ENCODE results near the gene PSMD1.

Gene PSMD1

DNA sequence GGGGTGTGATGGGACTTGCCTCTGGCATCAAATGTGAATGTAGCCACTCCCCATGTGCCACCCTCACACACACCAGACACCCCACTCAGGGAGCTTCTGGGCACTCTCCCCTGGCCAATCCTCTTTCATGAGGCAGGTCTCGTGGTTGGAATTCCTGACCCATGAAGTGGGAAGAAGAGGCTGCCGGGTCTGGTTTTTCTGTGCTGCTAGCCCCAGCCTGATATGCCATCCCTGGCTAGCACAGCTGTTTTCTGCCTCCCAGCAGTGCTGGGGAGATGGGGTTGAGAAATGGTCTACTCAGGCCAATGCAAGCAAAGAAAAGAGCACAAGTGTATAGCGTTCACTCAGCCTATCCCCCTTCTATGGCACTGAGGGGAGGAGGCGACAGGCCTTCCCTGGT lies 20.5 kb upstream of the PSMD1 start:
- DNase-seq: no peak

GRCh38 chr2:231036578-231037106 lies 20.0 kb upstream of the PSMD1 start:
- no peak for DNase-seq

DNA sequence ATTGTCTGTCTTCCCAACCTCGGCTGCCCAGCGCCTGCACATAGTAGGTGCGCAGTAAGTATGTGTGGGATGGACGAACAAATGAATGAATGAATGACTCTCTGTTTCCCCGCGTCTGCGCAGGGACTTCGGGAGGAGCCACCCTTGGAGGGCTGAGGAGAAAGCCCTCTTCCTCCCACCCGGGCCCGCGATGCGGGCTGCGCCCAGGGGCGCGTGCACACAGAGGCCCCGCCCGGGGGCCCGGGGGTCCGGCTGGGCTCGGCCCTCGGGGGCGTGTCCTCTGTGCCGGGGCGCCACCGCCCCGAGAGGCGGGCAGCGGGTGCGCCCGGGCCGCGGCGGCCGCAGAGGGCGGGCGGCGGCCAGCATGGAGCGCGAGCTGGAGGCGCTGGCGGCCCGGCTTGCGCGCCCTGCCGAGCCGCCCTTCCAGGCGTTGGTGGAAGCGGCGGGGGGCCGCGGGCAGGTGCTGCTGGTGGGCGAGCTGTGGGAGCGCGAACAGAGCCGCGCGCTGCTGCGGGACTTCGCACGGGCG lies 19.4 kb upstream of the PSMD1 start, which contains the start of gene C2orf72:
C2orf72 (plus strand) TSS at position 322 of the 529 bp plus-strand sequence; CDS start at position 365, 43 bp downstream.
- no peak for DNase-seq

DNA sequence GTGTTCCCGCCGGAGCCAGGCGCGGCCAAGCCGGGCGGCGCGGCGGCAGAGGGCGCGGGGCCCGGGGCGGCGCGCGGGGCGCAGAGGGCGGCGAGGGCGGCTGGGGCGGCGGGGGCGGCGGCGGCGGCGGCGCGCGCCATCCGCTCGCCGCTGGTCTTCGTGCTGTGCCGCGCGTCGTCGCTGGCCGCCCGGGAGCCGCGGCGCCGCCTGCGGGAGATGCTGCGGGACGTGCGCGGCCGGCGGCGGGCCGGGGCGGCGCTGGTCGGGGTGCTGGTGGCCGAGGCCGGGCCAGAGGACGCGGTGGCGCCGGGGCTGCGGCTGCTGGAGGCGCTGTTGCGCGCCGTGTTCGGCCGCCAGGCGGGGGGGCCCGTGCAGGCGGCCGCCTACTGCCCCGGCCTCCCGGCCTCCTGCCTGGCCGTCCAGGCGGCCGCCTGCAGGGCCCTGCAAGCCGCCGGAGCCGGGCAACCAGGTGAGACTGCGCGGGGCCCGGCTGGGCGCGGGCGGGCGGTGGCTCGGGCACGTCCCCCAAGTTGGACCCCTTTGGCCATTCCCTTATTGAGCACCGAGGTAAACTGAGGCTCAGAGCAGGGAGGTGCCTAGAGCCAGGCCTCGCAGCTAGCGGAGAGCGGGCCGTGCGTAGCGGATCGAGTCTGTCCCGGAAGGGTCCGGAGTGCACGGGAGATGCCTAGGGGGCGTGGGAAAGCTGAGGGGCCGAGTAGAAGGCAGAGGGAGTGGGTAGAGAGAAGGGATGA lies 18.8 kb upstream of the PSMD1 start:
- no peak for DNase-seq

DNA sequence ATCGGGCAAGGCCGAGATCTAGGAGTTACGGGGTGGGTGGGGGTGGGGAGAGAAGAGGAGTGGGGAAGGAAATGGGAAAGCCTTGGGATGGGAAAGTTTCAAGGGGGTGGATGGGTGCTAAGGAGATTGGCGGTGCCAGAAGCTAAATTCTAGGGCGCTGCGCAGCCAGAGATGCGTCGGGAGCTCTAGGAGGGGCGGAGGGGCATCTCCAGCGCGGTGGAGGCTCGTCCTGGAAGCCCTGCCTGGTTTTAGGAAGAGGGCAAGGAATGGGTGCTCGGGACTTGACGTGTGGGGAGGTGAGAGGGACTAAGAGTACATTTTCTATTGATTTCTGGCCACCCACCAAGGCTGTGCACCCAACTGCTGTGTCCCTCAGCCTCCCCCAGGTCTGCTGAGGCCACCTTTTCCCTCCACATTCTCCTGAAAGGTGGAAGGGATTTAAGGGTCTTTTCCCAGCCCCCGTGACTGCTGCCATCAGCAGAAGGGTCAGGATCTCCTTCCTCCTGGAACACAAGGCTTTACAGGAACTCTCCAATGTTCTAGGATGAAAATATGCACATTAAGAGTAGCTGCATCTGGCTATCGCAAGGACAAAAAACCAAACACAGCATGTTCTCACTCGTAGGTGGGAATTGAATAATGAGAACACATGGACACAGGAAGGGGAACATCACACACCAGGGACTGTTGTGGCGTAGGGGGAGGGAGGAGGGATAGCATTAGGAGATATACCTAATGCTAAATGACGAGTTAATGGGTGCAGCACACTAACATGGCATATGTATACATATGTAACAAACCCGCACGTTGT lies 18.0 kb upstream of the PSMD1 start:
- no peak for DNase-seq

DNA sequence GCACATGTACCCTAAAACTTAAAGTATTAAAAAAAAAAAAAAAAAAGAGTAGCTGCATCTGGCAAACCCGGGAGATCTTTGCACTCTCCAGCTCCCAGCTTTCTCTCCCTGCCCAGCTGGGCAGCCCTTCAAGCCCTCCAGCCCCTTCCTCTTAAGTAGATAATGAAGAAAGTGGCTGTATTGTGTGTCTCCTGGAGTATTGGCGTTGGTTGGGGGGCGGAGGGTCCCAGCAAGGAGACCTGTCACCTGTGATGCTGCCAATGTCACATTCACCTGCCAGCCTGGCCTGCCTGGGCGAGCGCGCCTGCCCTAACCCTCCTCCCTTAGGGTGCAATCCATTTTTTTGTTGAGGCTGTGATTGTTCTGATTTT lies 17.4 kb upstream of the PSMD1 start:
- DNase-seq: no peak

DNA sequence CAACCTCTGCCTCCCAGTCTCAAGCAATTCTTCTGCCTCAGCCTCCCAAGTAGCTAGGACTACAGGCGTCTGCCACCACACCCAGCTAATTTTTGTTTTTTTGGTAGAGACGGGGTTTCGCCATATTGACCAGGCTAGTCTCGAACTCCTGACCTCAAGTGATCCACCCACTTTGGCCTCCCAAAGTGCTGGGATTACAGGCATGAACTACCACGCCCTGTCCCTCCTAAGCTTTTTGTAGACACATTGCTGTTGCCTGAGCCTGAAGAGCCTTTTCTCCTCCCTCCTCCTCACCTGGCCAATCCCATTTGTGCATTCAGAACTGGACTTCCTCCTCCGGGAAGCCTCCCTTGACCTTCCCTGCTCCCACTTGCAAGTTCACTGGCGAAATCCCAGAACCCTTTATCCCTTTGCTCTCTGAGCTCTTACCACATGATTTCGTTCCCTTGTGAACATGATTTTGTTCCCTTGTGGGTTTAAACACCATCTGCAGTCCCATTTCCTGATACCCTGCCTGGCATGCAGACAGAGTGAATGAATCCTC lies 16.8 kb upstream of the PSMD1 start:
- DNase-seq: no peak

GRCh38 chr2:231041061-231041689 lies 15.5 kb upstream of the PSMD1 start:
- no peak for DNase-seq

DNA sequence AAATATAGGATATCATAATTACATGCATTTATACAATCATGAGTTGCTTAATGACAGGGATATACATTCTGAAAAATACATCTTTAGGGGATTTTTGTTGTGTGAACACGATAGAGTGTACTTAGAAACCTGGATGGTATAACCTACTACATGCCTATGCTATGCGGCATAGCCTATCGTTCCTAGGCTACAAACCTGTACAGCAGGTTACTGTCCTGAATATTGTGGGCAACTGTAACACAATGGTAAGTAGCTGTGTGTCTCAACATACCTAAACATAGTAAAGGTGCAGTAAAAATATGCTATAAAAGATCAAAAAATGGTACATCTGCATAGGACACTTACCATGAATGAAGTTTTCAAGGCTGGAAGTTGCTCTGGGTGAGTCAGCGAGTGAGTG lies 12.9 kb upstream of the PSMD1 start:
- no peak for DNase-seq

DNA sequence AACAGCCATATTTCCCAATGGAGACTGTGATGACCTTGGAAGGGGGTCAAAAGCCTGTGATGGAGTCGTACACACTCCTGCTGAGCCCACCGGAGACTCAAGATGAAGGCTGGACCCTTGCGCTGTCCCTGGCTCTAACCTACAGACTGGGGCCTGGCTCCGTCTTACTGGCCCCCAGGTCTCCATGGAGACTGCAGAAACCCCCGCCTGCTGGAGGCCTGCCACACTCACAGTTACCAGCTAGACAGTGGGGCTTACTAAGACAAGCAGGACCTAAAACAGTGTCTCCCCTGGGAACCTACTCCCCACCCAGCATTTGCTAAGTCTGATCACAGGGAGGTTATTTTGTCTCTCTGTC lies 9.8 kb upstream of the PSMD1 start:
- DNase-seq: no peak

DNA sequence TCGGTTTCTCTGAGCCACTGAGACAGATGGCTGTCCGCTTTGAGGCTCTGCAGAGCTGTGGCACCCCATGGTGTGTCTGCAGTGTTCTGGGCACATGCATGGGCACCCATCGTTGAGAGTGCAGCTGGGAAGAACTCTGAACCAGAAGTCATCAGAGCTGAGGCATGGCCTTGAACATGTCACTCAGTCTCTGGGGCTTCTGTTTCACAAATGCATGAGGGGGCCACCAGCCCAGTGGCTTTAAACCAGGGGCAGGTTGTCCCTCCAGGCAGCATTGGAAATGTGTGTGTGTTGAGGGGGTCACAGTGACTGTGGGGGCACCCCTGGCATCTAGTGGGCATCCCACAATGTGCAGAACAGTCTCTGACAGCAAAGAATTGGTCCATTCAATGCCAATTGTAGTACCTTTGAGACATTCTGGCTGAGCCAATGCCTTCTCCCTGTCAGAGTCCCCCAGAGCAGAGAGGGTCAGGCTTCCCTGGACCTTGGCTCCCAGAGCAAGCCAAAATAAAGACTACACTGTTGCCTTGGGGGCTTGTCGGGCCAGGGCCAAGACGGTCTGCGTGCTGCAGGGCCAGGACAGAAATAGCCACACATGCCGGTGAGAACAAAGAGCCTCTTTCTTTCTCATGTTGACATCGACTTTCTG lies 9.3 kb upstream of the PSMD1 start:
- no peak for DNase-seq

GRCh38 chr2:231047923-231048915 lies 8.4 kb upstream of the PSMD1 start:
- DNase-seq: no peak

- DNase-seq: no peak
These were observed 7.2 kb upstream of the PSMD1 start for GRCh38 chr2:231049286-231050017.

- DNase-seq: no peak
These were observed 6.4 kb upstream of the PSMD1 start for GRCh38 chr2:231050018-231050901.

GRCh38 chr2:231051116-231051515 lies 5.6 kb upstream of the PSMD1 start:
- DNase-seq: no peak

- peak; percentile 73 for DNase-seq
These were observed 3.9 kb upstream of the PSMD1 start for GRCh38 chr2:231052494-231053451.

DNA sequence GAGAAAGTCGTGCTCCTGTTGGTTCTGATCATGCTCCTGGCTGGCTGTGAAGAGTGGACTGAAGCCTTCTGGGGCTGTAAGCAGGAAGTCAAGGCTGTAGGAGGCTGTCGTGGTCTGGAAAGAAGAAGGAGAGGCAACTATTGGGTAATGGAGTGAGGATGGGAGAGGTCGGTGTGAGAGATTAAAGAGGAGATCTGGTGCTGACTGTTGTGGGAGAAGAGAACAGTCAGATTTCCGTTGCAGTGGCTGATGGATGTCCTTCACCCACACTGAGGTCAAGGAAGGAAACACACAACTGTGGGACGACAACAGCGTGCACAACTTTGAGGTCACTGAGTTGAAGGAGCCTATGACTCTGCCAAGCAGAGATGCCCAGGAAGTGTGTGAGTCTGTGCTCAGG lies 2.8 kb upstream of the PSMD1 start:
- no peak for DNase-seq

DNA sequence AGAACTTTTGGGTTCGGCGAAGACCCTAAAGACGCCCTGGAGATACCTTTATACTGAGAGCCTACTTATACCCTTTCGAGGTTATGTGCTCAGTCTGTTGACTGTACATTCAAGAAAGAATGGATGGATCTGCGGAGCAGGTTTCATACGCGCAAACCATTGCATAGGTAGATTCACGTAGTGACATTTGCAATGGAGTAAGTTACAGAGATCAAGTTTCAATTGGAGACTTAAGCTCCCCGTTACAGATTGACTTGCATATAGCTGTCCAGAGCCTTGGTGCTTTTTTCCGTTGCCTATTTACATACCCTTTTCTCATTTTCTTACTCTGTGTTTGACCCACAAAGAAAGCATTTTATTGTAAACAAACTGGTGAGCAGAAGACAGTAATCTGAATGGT lies 923 bp downstream of the PSMD1 start:
- DNase-seq: no peak

Data from SHP77 treated with DMSO at 0.1 percent for 48 hours (cell line).